GM19351 (cell line): Measurements from ENCODE around the gene GJD2.

Experiments
- ATAC-seq: cut with Tn5 transposase; IDR thresholded peaks from one replicate; pipeline ENCODE4 v1.9.1; 2021; ENCODE audit warnings: mild to moderate bottlenecking, moderate library complexity; ENCODE audit not compliant: unreplicated experiment

Gene GJD2

GRCh38 chr15:34754674-34755418, at the start of gene GJD2:
GJD2 (minus strand) TSS chr15:34754998; CDS start chr15:34754488, 510 bp downstream.
- no peak for ATAC-seq

DNA sequence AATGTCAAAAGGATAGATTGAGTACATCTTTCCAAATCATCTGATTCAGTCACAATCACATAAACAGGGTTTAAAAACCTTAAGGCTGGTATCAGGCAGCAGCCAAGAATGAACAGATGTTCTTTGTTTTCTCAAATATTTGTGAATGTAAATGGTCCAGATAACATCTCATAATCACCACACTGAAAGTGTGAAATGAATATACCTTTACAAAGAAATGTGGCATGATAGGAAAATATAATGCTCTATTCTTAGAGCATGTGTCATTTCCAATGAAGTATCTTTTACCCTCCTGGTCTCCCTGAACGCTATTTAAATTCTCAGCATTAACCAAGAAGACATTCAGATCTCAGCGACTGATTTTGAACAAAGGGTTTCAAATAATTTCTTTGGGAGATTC, 49.3 kb upstream of the GJD2 start:
- ATAC-seq: no peak

- no peak for ATAC-seq
Measured at GRCh38 chr15:34802803-34803750, 48.3 kb upstream of the GJD2 start.

DNA sequence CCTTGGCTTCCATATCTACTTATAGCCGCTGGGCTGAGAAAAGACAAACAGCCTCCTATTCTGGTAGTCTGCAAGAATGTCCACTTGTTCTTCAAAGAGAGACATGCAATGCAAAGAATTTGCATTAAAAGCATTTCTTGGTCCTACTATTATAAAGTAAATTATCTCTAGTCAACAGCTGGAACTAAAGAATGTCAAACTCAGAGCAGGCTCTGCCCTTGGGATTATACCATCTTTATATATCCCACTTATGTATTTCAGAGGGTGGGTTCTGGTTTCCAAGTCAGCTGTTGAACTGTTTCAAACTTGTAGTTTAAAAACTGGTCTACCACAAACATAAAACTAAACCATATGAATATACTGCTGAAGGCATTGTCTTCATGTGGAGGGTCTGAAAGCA, 47.6 kb upstream of the GJD2 start:
- ATAC-seq: no peak

DNA sequence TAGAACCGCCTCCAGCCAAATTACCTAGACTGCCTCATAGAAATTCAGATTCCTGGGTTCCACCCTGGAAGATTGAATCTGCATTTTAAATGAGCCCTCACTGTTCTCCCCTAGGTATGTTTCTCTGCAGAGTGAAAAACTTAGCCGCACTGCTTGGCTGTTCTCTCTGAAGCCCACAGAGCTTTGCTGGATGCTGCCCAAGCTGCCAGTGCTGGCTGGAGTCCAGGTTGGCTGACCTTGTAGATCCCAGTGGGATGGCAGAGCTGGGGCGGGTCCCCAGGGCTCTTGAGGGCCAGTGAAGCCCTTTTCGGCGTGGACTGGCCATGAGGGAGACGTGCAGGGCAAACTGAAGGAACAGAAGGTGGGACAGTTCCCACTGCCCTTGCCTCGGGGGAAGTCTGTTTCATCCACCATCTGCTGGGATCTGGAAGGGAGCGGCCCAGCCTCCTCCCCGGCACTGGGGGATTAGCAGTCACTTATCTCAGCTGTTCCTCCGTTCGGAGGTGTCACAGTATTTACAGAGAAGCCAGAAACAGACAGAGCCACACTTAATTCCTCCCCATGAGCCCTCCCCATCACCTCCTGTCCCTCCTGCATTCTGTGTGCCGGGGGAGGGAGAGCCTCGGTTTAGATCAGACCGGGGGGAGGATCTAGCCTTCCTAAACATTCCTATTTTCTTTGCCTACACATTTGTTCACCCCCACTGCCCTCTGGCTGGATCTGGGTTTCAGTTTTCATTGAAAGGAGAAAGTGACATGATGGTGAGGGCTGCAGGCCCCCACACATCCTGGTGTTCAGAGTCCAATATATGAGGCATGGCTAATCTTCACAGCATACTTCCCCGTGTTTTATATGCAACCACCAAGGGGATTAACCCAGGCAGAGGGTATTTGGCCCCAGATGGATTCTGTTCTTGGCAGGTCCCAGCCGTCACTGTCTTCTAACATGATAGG, 44.6 kb upstream of the GJD2 start:
- no peak for ATAC-seq

DNA sequence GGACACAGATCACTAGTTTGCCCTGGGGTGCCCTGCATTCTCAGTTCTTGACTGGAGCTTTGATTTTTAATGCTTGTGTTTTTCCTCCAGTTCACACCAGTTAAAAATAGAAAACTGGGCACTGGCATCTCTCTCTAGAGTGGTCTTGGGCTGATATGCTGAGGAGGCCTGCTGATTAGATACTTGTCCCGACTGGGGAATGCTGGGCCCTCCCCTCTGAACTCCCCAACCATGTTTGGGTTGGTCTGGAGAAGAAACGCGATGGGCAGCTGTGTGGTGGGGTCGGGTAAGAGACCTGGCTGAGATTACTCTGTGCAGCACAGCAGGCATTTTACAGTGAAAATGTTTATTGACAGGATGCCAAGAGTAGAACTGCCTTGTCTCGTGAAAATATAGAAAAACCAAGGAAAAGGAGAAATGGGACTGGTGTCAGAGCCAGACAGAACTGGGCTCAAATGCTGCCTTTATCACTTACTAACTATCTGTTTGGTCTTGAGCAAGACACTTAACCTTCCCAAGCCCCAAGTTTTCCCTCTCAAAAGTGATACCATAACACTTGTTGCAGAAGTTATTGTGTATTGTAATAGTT, 42.1 kb upstream of the GJD2 start:
- no peak for ATAC-seq

GRCh38 chr15:34795267-34796081, 40.7 kb upstream of the GJD2 start, which contains the start of gene ACTC1:
ACTC1 (minus strand) TSS chr15:34795549; CDS start chr15:34794808, 741 bp downstream.
- no peak for ATAC-seq

- no peak for ATAC-seq
Measured at GRCh38 chr15:34794590-34795206, 39.9 kb upstream of the GJD2 start.

- ATAC-seq: no peak
Measured at GRCh38 chr15:34793901-34794300, 39.1 kb upstream of the GJD2 start.

GRCh38 chr15:34793071-34793470, 38.3 kb upstream of the GJD2 start:
- no peak for ATAC-seq

DNA sequence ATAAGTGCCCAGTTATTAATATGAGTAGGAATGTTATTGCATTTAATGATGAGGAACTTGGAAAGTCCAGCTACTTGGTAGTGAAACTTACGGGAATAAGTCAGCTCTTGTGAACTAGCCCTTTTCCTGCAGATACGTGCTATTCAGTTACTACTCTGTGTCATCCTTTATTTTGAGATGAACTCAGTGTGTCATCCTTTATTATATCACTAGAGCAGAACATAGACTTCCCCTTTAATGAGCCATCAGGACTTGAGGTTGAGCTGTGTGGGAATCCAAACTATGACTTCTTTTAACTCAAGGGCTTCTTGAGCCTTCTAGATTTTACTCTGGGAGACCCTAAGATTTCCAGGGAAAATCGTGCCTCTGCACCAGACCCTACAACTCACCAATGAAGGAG, 36.9 kb upstream of the GJD2 start:
- ATAC-seq: no peak

DNA sequence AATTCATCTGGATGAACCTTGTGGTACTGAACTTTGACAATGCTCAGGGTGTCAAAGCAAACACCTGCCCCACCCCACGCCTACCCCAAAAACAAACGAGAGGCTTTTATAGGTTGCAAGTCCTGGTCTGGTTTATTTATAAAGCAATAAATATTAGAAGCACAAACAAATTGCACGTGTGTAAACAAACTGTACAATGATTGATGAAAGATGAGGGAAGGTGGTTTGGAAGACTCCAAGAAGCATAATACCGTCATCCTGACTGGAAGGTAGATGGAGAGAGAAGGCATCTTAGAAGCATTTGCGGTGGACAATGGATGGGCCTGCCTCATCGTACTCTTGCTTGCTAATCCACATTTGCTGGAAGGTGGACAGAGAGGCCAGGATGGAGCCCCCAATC, 35.3 kb upstream of the GJD2 start:
- ATAC-seq: no peak

GRCh38 chr15:34789326-34789725, 34.5 kb upstream of the GJD2 start:
- ATAC-seq: no peak

- ATAC-seq: no peak
Measured at GRCh38 chr15:34786206-34786605, 31.4 kb upstream of the GJD2 start.

- ATAC-seq: no peak
Measured at GRCh38 chr15:34783991-34784390, 29.2 kb upstream of the GJD2 start.

GRCh38 chr15:34783431-34783830, 28.6 kb upstream of the GJD2 start:
- ATAC-seq: no peak

DNA sequence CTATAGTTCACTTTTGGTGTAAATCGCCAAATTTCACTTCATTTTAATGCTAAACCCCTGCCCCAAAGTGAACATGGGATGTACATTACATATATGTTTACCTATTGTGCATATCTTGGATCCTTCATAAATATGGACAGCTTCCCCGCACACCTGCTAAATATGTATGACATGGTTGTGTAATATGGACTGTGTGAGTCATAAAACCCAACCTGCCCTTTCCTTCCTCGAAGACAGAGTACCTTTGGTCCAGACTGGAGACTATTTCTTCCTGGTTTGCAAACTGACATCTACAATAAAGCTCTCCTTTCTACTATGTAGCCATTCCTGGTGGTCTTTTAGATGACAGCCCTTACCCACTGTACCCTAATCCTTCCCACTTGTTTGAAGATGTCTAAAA, 28.1 kb upstream of the GJD2 start:
- no peak for ATAC-seq

DNA sequence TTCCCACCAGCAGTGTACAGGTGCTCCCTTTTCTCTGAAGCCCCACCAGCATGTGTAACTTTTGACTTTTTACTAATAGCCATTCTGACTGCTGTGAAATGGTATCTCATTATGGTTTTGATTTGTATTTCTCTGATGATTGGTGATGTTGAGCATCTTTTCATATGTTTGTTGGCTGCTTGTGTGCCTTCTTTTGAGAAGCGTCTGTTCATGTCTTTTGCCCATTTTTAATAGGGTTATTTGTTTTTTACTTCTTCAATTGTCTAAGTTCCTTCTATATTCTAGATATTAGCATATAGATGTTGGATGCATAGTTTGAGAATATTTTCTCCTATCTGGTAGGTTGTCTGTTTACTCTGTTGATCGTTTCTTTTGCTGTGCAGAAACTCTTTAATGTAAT, 25.9 kb upstream of the GJD2 start:
- ATAC-seq: no peak

DNA sequence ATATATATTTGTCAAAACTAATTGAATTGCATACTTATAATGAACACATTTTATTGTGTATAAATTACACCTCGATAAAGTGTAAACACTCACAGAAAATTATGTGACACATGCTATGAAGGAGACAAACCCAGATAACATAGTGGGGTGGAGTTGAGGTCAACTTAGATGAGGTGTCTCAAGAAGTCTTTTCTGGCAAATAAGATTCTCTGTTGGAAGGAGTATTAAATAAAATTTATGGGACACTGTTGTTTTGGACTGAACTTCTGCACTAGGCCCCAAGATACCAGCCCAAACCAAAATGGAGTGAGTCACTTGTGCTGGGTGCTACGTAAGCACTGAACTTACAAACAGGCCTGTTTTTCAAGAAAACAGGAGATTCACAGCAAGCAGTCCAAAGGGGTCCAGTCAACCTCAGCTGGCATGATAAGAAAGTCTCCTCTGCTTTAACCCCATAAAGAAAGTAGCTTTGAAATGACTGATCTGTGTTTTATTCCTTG, 21.9 kb upstream of the GJD2 start:
- no peak for ATAC-seq
